NCI-H128 (cell line): Measurements from ENCODE around the gene LY6G5B.
A peak's percentile ranks its signal among the peaks of the same experiment; 100 is the strongest.

Experiments
- DNase-seq: peaks from one replicate; lab custom pipeline; 2025; ENCODE audit not compliant: unreplicated experiment; lab: John Stamatoyannopoulos, UW

LY6G5B gene

DNA sequence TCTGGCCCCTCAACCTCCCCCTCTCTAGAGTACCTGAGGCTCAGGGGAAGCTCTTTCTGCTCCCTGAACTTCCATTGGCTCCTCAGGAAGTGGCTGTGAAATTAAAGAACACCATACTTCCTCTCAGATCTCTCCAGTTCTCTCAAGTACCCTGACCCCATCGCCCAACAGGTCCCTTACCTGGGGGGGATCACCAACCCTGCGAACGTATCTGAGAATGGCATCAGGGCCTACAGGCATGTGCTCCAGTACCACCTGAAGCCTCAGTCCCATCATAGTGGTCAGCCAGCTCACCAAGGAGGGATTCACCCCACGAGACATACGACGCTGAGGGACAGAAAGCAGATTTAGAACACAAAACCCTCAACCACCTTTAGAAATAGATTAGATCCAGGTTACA is 29.2 kb upstream of the LY6G5B start:
- DNase-seq: no peak

- no peak for DNase-seq
Measured at GRCh38 chr6:31641370-31641769, 28.4 kb upstream of the LY6G5B start.

- no peak for DNase-seq
Measured at GRCh38 chr6:31642798-31643570, 26.8 kb upstream of the LY6G5B start.

- DNase-seq: no peak
Measured at GRCh38 chr6:31643818-31644454, 25.8 kb upstream of the LY6G5B start.

- no peak for DNase-seq
Measured at GRCh38 chr6:31645325-31645724, 24.5 kb upstream of the LY6G5B start.

DNA sequence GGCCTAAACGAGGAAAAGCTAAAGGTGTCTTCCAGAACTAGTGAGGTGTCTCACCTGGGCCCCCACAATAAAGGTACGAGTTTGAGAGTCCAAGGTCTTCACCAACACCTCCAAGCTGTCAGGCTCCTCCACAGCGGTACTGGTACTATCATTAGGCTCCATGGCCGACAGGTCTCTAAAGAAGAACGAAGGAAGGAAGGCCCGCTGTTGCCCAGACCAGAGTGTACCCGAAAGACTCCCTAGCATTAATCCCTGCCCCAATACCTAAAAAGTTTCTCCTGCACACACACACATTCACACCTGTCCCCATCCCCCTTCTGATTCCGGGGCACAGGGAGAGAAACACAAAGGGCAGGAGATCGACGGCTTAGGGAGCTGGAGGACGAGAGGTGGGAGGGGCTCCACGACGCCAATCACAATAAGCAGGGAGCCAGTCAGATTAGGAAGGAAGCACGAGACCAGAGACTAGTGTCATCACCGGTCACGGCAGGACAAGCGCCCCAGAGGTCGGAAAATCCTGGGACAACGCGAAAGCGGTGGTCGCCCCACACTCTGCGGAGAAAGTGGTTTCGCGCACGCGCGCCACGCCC is 18.1 kb upstream of the LY6G5B start:
- DNase-seq: peak; percentile 27

DNA sequence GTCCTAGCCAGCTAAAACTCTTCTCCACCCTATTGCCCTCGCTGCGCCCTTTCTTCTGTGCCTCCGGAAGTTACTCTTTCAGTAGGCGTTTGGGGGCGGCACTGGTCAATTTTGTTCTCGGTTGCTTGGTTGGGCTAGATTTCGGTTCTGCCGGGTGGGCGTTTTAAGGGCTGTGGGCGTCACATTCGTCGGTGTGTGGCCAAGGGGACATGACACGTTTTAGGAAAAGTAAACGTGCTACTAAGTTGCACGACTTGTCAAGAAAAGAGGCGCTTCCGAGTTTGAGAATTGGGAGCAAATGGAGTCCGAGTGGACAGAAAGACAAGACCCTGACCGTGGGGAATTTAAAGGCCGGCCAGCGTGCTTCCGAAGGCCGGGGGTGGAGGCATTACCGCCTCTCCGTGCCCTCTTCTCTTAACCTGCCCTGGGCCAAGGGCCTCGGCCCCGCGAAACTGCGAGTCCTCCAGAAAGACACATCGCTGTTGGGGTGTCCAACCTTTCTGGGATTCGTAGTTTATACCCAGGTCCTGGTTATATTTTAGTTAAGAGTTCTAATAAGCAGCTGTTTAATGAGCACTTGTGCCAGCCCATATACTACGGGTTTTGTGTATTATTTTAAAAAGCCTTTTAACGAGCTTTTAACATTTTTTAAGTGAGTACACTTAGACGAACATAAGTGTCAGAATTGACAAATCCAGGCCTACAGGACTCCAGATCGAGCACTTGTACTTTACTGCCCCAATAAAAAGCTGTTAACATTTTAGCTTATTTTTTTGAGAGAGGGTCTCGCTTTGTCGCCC is 16.7 kb upstream of the LY6G5B start:
- DNase-seq: peak; percentile 97

DNA sequence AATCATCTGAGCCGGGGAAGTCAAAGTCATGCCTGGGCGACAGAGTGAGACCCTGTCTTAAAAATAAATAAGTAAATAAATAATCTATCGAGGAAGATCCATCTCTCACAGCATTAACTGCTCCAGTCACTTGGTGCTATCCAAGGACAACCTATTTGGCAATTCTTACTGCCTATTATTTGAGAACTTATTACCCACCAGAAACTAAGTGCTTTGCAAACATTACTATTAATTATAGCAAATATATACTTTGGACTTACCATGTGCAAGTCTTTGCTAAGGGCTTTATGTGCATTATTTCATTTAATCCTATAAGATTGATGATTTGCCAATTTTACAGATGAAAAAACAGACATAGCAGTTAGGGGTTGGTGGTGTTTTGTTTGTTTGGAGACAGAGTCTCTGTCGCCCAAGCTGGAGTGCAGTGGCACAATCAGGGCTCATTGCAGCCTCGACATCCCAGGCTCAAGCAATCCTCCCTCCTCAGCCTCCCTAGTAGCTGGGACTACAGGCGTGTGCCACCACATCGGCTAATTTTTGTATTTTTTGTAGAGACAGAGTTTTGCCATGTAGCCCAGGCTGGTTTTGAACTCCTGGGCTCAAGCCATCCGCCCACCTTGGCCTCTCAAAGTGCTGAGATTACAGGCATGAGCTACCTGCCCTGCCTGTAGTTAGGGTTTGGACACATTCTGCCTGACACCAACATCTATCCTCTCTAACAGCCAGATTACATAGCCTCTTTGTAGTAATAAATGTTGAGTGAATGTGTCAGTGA is 15.0 kb upstream of the LY6G5B start:
- DNase-seq: no peak

- no peak for DNase-seq
Measured at GRCh38 chr6:31655349-31656237, 14.2 kb upstream of the LY6G5B start, which contains the start of gene APOM. Gene APOM, plus strand, starts transcription at chr6:31655894. Its CDS starts 73 bp downstream, at chr6:31655967.

GRCh38 chr6:31657406-31658157 is 12.2 kb upstream of the LY6G5B start:
- DNase-seq: no peak

- no peak for DNase-seq
Measured at GRCh38 chr6:31658158-31658688, 11.6 kb upstream of the LY6G5B start.

GRCh38 chr6:31658983-31659648 is 10.7 kb upstream of the LY6G5B start:
- no peak for DNase-seq

DNA sequence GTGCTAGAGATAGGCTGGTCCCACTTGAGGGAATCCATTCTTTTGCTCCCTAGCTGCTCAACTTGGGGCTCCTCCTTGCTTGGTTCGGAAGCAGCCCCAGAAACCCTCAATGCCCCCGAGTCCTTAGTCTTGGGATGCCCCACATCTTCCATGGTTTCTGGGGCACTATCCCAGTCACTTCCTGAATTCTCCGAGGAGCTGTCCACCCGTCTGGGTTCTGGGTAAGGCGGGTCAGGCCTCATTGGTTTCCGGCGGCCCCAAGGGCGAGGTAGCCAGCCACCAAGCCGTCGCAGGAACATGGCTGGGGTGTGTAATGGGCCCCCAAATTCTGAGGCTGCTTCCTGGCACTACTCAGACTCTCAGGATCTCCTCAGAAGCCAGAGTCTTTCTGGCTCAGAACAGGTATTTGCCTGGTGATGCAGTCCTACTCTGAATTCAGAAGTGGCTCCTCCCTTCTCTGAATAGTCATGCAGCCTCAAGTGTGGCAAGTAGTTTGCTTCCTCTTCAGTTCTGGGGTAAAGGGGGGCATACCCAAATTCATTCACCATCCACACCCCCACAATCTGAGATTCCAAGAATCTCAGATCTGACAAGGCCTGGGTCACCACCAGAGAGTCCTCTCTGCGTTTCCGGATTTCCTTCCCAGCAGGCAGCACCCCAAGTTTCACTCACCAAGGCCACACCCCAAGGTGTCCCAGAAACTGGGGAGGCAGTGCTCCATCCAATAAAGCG is 10.0 kb upstream of the LY6G5B start:
- DNase-seq: no peak

DNA sequence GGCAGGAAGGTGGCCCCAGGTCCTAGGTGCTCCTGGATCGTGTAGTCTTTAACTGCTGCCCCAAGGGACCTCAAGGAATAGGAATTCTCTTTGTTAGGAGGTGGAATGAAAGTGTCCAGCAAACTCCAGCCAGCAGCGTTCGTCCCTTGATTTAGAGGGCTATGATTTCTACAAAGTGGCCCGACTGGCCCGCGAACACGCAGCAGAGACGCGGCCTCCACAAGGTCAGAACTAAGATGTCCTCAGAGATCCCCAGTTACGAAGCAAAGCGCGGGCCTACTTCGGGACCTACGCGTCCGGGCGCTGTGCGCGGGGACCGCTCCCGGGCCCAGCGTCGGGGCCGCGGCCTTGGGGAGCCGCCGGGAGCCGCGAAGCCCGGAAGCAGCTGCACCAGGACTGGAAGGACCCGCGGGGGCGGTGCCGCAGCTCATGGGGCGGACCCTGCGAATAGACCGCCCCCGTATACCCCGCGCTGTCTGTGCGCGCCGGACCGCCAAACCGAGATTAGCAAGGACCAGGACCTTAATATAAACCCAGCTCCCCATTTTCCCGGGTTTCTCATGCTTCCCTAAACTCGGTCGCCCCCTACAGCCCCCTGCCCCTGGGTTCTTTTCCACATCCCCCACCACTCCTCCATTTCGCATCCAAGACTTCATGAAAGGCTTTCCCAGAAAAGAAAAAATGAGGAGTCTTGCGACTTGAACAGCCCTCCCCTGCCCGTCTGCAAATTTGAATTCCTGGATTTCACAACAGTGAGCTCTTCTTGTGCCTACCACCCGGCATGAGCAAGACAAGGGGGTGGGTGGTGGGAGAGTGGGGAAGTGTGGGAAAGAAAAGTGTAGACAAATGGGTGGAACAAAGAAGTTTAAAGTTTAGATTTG is 9.2 kb upstream of the LY6G5B start, which contains the start of gene C6orf47:
C6orf47 (minus strand) TSS at position 398 of the 881 bp plus-strand sequence. CDS start 831 bp downstream, outside the sequence.
- DNase-seq: peak; percentile 44

- DNase-seq: no peak
Measured at GRCh38 chr6:31661262-31662123, 8.3 kb upstream of the LY6G5B start.
